Karpas-422 (cell line): ENCODE data around the gene INTS1. TPM values are rescaled to one million over a fixed set of nuclear protein-coding genes. Genes with fewer than 3 reads are reported as not detected.

Source experiments
- DNase-seq: peaks from one replicate; pipeline ENCODE4 v3.0.0-alpha.2; 2015
- H2AFZ ChIP-seq: fragments of 200-600 bp; sonication (generic); 2 replicates; pipeline ENCODE4 v1.6.1; 2014; ENCODE audit warnings: antibody characterized with exemption, low read length, mixed read lengths
- H3K27ac ChIP-seq: fragments of 200-600 bp; sonication (generic); 2 replicates; pipeline ENCODE4 v1.5.1; 2014; ENCODE audit warnings: mild to moderate bottlenecking, low read length, moderate library complexity
- H3K27me3 ChIP-seq: fragments of 200-600 bp; sonication (generic); 2 replicates; pipeline ENCODE4 v1.6.1; 2014; ENCODE audit warnings: low read length, mixed read lengths
- H3K36me3 ChIP-seq: fragments of 200-600 bp; sonication (generic); 2 replicates; pipeline ENCODE4 v1.6.1; 2014; ENCODE audit warnings: low read length, mixed read lengths; ENCODE audit not compliant: insufficient read depth
- H3K4me1 ChIP-seq: fragments of 200-600 bp; sonication (generic); 2 replicates; pipeline ENCODE4 v1.6.1; 2014; ENCODE audit warnings: mild to moderate bottlenecking, low read length, mixed read lengths
- H3K4me2 ChIP-seq: fragments of 200-600 bp; sonication (generic); 2 replicates; pipeline ENCODE4 v1.6.1; 2014; ENCODE audit warnings: low read length, low read depth, mild to moderate bottlenecking; ENCODE audit not compliant: poor library complexity, severe bottlenecking
- H3K4me3 ChIP-seq: fragments of 200-600 bp; sonication (generic); 2 replicates; pipeline ENCODE4 v1.5.1; 2014; ENCODE audit warnings: mild to moderate bottlenecking, antibody characterized with exemption, low read length, mixed read lengths
- H3K79me2 ChIP-seq: fragments of 200-600 bp; sonication (generic); 2 replicates; pipeline ENCODE4 v1.6.1; 2014; ENCODE audit warnings: mild to moderate bottlenecking, low read length, mixed read lengths
- H3K9ac ChIP-seq: fragments of 200-600 bp; sonication (generic); 2 replicates; pipeline ENCODE4 v1.6.0; 2014; ENCODE audit warnings: low read length
- H3K9me2 ChIP-seq: fragments of 200-600 bp; sonication (generic), shearing (Covaris generic); replicated peaks from 2 replicates; pipeline ENCODE4 v1.6.0; 2014; ENCODE audit warnings: mild to moderate bottlenecking, low read length, moderate library complexity; ENCODE audit not compliant: insufficient read depth
- H3K9me3 ChIP-seq: fragments of 300-700, 200-600 bp; sonication (generic); 2 replicates; pipeline ENCODE4 v1.6.1; 2014; ENCODE audit warnings: low read length, mixed read lengths
- H4K20me1 ChIP-seq: fragments of 200-600 bp; sonication (generic); 2 replicates; pipeline ENCODE4 v1.6.1; 2014; ENCODE audit warnings: mild to moderate bottlenecking, antibody characterized with exemption, low read length, low read depth; ENCODE audit not compliant: insufficient read depth
- total RNA-seq: library from RNA; depleted of rRNA; stranded (reverse); fragments of >200 nt; shearing (Covaris generic); gene quantifications from 2 replicates; pipeline ENCODE4 v1.2.3, GENCODE V29; 2014; ENCODE audit warnings: low replicate concordance

Gene INTS1
- total RNA-seq, 1 experiment from 2014 or later: 25.7 TPM

DNA sequence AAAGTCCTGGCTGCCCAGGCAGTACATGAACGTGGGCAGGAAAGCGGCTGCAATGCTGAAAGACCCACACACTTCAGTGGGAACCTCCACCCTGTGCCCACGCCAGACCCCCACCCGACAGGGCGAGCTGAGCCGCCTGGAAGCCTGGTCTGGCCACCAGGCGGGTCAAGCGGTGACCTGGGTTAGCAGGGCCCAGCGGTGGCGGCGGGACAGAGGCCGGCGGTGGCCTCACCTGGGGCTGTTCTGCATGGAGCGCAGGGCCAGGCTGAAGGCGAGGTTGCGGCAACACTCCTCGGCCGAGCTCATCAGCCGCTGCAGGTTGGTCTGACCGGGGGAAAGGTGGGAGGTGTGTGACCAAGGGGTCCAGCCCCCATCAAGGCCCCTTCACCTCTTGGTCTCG is 33.3 kb downstream of the INTS1 start:
- no peak overlapping the region for H3K9ac ChIP-seq
- H3K9me2 ChIP-seq: no peaks in the 10 kb centered on the region
- H3K79me2 ChIP-seq: no peaks in the 10 kb centered on the region
- no peak overlapping the region for H3K27ac ChIP-seq
- H4K20me1 ChIP-seq: no peaks in the 10 kb centered on the region
- no peak overlapping the region for H3K4me2 ChIP-seq
- H3K4me3 ChIP-seq: no peak overlapping the region
- no peaks in the 10 kb centered on the region for H3K4me1 ChIP-seq
- no peaks in the 10 kb centered on the region for H3K9me3 ChIP-seq
- H2AFZ ChIP-seq: no peak overlapping the region
- H3K27me3 ChIP-seq: no peaks in the 10 kb centered on the region
- H3K36me3 ChIP-seq: 0 out of 2 replicates have a peak, but pooled peaks cover 3% of the 10 kb centered on the region
- DNase-seq: no peak

DNA sequence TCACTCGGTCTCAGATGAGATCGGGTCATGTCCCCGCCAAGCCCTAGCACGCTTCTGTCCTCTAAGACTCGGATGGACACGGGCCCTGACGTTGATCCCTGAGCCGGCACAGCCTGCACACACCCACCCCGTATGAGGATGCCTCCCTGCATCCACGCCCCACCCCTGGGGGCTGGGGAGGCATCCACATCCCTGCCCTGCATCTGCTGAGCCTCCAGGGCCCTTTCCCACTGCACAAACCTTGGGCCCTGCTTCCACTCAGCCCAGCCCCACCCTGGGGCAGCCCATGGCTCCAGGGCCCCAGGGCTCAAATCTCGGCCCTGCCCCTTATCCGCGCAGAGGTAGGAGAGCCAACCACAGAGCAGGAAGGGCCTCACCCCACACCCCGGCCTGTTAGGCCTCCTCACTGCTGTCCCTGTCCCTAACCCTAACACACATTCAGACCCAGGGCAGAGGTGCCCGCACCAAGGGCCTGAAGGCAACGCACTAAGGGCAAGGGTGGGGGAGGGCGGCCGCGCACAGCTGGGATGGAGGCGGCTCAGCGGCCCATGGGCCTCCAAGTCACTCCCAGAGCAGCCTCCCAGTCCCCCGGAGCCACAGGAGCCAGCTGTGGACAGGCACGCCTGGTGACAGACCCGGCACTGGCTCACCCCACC is 35.4 kb downstream of the INTS1 start:
- Histone ChIP-seq H3K4me1 (no peaks in the 10 kb centered on the region), H4K20me1 (no peaks in the 10 kb centered on the region), H3K9me2 (no peaks in the 10 kb centered on the region), H3K27me3 (no peaks in the 10 kb centered on the region), H3K4me2 (no peak overlapping the region), H3K4me3 (no peak overlapping the region), H3K9me3 (no peaks in the 10 kb centered on the region), H3K27ac (no peak overlapping the region), H2AFZ (no peak overlapping the region), H3K9ac (no peak overlapping the region), H3K79me2 (no peaks in the 10 kb centered on the region), H3K36me3 (0 out of 2 replicates have a peak, but pooled peaks cover 3% of the 10 kb centered on the region)
- DNase-seq: no peak

DNA sequence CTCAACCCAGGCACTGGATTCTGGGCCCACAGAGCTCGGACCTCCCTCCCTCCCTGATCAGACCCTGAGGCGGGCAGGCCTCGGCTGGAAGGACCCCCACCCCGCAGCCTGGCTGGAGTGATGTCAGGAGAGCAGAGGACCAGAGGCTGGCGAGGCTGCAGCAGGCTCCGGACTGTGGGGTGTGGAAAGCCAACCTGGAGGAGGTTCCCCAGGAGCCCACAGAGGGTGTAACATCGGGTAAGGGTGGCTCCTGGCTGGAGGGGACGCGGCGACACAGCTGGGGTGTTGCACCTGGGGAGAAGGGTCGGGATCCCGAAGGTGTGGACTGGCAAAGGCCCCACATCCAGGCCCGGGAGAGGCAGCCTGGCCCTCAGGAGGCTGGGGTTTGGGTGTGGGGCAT is 36.0 kb downstream of the INTS1 start:
- Histone ChIP-seq H3K36me3 (no peaks in the 10 kb centered on the region), H3K9me2 (no peaks in the 10 kb centered on the region)

DNA sequence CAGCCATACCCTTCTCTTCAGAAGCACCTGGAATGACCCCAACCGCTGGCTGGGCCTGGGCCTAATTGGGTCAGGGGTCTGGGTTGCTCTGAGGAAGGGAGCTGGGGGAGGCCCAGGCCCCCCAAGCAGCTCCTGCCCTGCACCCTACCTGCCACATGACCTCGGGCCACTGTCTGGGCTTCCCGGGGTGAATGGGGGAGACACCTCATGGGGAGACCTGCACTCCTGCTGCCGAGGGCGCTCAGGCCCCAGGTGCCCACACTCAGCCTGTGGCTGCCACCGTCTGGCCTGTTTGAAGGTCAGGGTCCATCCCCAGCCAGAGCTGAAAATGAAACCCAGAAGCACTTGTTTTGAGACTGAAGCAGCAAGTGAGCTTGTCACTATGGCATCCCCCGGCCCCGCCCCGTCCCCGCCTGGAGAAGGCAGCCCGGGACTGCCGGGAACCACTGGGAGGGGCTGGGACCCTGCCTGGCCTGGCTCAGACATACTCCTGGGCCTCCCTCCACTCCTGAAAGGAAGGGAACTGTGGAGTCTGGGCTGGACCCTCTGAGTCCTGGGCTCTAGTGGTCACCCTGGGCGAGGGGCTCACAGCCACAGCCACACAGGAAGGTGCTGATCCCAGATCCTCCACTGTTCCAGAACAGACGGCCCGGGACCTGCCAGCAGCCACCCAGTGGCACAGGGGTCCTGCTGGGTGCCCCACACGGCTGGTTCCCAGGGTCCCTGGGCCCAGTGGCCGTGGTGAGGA is 37.5 kb downstream of the INTS1 start:
- H3K4me1 ChIP-seq: no peaks in the 10 kb centered on the region
- no peaks in the 10 kb centered on the region for H4K20me1 ChIP-seq
- peak; percentile 47 for DNase-seq
- no peak overlapping the region for H3K4me3 ChIP-seq
- H3K36me3 ChIP-seq: no peaks in the 10 kb centered on the region
- H2AFZ ChIP-seq: no peak overlapping the region
- no peak overlapping the region for H3K9ac ChIP-seq
- H3K27me3 ChIP-seq: no peaks in the 10 kb centered on the region
- H3K79me2 ChIP-seq: no peaks in the 10 kb centered on the region
- no peak overlapping the region for H3K4me2 ChIP-seq
- H3K9me2 ChIP-seq: no peaks in the 10 kb centered on the region
- H3K27ac ChIP-seq: no peak overlapping the region
- H3K9me3 ChIP-seq: no peaks in the 10 kb centered on the region

More for the DNA sequence above, 36.0 kb downstream of the INTS1 start:
- Histone ChIP-seq H3K27me3 (no peaks in the 10 kb centered on the region), H3K4me2 (no peak overlapping the region), H3K9me3 (no peaks in the 10 kb centered on the region), H3K27ac (no peak overlapping the region), H2AFZ (no peak overlapping the region), H3K79me2 (no peaks in the 10 kb centered on the region), H4K20me1 (no peaks in the 10 kb centered on the region), H3K4me3 (no peak overlapping the region), H3K9ac (no peak overlapping the region), H3K4me1 (no peaks in the 10 kb centered on the region)
- DNase-seq: no peak

DNA sequence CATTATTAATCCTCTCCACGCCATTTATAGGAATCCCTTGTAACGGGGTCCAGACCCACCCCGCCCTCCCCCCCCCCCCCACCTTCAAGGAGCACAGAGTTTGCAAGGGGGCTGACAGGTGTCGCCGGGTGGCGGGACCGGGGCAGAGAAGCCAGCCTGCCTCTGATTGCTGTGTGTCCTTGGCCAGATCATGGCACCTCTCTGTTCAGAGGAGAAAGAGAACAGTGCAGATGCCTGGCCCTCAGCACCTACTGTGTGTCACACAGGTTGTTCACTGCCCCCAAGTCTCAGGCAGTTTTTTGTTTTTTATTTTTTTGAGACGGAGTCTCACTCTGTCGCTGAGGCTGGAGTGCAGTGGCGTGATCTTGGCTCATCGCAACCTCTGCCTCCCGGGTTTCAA is 39.5 kb downstream of the INTS1 start:
- Histone ChIP-seq H3K9me2 (no peaks in the 10 kb centered on the region), H3K4me1 (no peaks in the 10 kb centered on the region), H3K79me2 (no peaks in the 10 kb centered on the region), H4K20me1 (no peaks in the 10 kb centered on the region), H3K9ac (no peak overlapping the region), H3K9me3 (no peaks in the 10 kb centered on the region), H3K4me3 (no peak overlapping the region), H3K27ac (no peak overlapping the region), H3K27me3 (no peaks in the 10 kb centered on the region), H3K4me2 (no peak overlapping the region), H3K36me3 (no peaks in the 10 kb centered on the region), H2AFZ (no peak overlapping the region)
- DNase-seq: no peak

DNA sequence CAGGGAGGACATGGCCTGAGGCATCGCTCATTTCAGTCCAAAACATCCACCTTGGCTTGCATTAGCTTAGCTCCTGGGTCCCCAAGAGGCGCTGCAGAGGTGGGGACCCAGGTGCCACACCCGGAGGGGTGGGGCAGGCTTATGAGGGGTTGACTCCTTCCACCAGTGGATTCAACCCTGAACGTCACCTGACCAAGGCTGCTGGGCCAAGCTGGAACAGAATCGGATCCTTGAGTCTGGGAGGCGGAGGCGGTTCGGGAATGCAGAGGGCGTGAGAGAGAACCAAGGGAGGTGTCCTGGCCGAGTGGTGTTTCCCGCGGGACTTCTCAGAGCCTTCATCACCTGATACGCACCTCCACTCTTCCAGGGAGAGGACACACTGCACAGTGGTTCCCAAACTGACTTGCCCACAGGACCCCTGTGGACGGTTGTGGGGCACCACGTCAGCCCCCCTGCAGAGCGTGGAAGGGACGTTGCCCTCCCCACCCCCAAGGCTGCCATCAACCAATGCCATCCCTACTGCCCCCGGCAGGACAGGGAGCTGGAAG is 40.4 kb downstream of the INTS1 start:
- Histone ChIP-seq H3K27me3 (no peaks in the 10 kb centered on the region), H3K4me3 (no peak overlapping the region), H3K4me1 (no peaks in the 10 kb centered on the region), H4K20me1 (no peaks in the 10 kb centered on the region), H3K4me2 (no peak overlapping the region), H3K9me3 (no peaks in the 10 kb centered on the region), H2AFZ (no peak overlapping the region), H3K36me3 (no peaks in the 10 kb centered on the region), H3K9me2 (no peaks in the 10 kb centered on the region), H3K9ac (no peak overlapping the region), H3K79me2 (no peaks in the 10 kb centered on the region), H3K27ac (no peak overlapping the region)
- DNase-seq: no peak

DNA sequence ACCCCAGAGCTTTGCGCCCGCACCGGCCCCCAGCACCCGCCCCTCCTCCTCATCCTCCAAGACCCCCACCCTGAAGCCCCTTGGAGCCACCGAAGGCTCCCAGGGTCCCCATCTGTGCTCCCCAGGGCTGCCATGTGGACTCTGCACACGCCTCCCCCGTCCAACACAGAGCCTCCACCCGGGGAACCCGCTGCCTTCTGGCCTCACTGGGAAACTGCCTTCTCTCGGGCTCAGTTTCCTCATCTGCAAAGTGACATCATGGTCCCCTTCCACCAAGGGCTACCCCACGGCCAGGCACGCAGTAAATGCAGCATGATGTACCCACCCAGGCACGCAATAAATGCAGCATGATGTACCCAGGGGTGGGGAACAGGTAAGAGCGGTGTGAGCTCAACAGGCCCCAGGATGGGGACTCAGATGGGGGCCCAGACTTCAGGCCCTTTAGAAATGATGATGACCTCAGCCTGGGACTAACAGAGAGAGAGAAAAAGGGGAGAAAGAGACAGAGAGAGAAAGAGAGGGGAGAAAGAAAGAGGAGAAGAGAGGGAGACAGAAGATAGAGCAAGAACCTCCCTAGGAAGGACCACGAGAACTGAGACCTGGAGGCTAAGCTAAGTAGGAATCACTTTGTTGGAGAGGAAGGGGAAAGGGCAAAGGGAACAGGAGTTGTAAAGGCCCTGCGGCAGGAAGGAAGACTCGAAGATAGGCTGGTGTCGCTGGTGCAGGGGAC is 42.4 kb downstream of the INTS1 start:
- no peaks in the 10 kb centered on the region for H3K27me3 ChIP-seq
- no peaks in the 10 kb centered on the region for H4K20me1 ChIP-seq
- H3K27ac ChIP-seq: no peak overlapping the region
- no peaks in the 10 kb centered on the region for H3K9me3 ChIP-seq
- no peaks in the 10 kb centered on the region for H3K9me2 ChIP-seq
- H3K36me3 ChIP-seq: no peaks in the 10 kb centered on the region
- DNase-seq: no peak
- no peak overlapping the region for H2AFZ ChIP-seq
- H3K79me2 ChIP-seq: no peaks in the 10 kb centered on the region
- no peak overlapping the region for H3K9ac ChIP-seq
- H3K4me2 ChIP-seq: no peak overlapping the region
- H3K4me3 ChIP-seq: no peak overlapping the region
- H3K4me1 ChIP-seq: no peaks in the 10 kb centered on the region
